Fibroblast of skin of left quadriceps (primary cell): ENCODE measurements around the gene GDF10.

Experiments used
- DNase-seq, 2 experiments: peaks; one replicate each; pipeline ENCODE4 v3.0.0-alpha.2; 2013; ENCODE audit warnings: low read depth in 2 of 2

Gene GDF10

DNA sequence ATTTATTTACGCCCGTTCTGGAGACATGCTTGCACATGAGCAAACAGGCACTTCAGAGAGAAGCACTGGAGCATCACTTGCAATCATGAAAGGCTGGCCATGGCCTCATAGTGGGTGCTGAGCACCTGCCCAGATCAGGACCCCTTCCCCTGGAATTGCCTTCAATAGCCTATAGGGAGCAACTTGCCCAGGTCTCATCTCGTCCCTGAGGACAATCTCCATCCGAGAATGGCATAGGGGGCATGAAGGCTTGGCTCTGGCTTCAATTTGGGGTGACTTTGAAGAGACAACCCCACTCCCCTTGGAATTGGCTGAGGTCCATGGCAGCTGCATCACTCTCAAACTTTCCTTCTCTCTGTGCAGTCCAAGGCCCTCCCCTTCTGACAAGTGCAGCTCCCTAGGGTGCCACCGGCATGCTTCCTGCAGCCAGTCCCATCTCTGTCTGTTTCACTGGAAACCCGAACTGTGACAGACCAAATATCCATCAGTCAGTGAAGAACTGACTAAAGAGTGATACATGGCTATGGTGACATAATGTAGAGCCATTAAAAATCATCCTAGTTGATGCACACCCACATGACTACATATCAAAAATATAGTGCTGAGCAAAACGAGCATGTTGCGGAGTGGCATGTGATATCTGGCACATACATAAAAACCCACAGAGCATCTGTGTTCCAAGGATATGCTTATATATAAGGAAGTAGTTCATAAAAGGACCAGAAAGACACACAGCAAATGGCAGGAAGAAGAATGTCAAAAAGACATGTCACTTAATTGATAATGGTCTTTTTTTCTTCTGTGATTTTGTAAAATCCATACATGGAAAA lies 34.7 kb downstream of the GDF10 start:
- DNase-seq = no peak

DNA sequence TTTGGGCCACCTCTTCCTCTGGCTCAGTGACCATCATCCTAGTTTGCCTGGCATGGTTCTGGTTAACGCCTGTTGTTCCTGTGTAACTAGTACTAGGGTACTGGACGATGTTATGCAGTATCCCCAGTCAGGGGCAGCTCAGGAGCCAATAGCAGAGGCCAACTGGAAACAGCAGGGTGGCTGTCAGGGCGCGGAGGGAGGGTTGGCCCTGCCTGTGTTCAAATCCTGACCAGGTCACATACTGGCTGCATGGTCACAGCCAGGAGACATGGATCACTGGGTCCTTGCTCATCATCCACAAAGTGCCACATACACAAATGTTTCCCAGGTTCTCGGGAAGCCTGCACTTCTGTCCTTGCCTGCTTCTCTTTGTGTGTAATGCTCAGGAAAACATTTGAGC lies 35.9 kb downstream of the GDF10 start:
- no peak for DNase-seq

DNA sequence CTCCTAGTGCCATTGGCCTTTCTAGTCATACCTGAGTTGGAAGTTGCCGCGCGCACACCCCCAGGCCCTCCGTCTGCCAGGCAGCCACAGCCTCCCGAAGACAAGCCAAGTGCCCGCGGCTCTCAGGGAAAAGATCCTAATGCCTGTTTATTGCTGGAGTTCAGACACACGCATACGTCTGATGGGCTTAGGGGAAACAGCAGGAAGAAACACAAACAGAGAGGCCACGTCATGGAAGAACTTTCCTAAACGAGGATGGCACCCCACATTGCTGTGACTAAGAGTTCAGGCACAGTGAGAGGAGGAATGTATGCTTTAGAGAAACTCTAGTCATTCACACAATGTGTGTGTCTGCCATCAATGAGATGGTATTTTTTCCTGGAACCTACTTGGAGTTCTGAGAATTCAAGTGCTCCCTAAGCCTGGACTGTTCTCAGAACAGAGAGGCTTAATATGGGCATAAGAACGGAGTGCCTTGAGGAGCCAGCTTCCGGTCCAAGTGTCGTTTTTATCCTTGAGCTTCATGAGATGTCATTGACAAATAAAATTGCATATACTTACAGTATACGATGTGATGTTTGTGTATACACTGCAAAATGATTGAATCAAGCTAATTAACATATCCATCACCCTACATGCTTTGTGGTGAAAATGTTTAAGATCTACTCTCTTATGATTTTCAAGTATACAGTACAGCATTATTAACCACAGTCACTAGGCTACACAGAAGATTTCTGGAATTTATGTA lies 36.6 kb downstream of the GDF10 start:
- DNase-seq = no peak

DNA sequence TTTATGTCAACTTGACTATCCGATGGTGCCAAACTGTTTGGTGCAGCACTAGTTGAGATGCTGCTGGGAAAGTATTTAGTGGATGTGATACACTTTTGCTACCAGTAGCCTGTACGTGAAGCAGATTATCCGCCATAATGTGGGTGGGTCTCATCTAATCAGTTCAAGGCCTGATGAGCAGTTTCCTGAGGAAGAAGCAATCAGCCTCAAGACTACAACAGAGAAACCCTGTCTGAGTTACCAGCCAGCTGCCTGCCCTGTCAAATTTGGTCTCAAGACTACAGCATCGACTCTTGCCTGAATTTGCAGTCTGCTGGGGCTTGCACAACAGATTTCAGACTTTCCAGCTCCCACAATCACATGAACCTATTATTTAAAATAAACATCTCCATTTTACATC lies 37.3 kb downstream of the GDF10 start:
- no peak for DNase-seq

DNA sequence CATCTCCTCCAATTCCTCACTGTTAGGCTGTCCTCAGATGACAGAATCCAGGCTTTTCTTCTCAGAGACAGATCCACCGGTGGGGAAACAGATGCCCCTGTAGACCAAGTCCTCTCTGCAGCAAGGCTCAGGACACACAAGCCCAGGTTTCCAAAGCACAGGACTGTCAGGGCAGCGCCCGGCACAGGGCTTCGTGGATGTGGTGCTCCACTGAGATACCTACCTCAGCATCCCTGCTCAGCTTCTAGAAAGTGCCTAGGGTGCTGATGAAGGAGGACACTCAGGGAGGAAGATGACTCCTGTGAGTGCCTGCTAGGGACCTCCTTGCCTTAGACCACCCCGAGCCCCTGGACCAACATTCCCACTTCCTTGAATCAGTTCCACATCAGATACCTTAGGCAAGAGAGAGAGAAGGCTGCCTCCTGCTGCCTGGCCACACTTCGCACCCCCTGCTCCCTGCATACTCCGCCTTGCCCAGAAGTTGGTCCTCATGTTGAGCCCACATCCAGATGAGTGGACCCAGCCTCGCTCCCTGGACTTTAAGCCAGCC lies 39.3 kb downstream of the GDF10 start:
- no peak for DNase-seq

DNA sequence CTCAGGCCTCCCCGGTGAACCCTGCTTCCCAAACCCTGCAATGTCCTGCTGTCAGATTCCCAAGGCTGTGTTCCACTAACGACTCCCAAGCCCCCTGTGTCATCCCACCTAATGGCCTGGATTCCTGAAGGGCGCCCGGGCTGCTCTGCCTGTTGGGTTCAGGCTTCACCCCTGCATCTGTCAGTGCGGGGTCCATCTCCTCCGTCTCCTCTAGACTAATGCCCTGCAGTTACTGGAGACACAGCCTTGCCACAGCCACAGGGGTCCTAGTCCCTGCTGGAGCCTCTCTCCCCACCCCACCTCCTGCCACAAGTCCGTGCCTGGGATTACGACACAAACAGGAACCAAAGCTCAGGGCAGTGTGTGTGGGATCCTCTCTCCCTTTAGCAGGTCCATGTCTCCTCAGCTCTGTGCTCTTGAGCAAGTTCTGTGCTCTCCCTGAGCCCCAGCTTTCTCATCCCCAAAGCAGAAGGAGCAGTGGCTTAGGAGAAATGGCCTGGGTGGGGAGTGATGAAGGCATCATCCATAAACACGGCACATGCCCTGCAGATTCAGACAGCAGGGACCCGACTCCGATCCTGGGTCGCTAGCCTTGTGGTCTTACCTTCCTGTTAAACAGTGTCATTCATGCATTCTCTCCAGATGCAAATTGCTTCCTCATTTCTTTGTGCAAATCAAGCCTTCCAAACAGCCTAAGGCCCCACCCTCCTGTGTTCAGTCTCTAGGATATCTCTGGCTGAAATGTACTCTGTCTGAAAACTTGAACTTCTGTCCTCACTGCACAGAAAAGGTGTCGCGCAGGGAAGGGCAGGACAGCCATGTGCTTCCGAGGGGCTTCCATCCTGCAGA lies 40.0 kb downstream of the GDF10 start:
- no peak for DNase-seq

DNA sequence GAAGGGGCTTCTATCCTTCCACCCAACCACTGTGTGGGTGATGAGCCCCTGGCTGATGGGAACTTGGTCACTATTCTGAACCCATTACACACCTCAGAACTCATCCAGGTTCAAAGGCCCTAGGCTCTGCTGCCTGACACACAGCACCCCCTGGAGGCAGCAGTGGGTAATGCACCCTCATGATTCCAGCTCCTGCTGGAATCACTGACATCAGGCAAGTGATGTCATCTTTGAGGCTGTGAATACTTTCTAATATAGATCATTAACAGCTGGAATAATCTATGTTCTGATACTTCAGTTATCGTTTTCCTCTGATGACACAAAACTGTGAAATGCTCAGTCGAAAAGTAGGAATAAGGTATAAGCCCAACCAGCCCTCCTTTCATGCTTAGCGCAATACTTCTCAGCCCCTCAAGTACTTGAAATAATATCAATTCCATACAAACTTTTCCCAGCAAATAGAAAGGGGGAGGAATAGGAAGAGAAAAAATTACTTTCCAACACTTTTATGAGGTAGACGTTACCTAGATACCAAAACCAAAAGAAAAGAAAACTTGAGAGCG lies 40.7 kb downstream of the GDF10 start:
- peak; percentile 20 to 24 for DNase-seq

DNA sequence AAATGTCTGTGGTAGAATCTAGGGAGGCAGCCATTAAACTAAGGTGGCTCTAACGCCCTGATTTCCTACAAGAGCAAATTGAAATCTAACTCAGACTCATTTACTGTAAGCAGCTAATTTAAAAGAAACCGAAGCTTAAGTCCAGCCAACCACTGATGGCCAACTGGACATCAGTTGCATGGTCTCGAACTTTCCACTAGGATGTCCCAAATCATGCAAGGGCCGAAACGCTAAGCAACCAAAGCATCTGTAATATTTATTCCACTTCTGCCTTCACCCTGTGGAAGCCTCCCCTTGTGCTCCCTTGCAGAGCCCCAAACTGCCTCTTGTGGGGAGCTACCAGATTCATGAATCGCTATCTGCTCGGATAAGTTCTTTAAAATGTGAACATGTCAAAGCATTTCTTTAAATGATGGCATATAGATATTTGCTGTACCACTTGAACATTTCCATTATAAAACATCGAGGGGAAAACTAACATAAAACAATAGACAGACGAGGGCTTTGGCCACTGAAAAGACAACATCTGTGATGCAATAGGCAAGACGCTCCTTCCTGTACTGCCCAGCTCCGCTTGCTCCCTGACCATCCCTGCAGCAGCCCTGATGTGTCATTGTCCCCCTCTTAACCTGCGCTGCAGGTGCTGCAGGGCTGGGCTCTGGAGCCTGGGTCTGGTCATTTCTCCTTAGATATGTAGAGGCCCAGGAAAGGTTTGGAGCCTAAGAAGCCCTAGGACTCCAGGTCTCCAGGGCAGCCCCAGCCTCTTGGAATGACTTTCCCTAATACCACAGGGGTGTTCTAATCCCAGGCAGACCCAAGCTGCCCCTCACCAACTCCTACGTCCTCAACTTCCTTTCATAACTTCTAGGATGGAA lies 45.2 kb downstream of the GDF10 start:
- no peak for DNase-seq

DNA sequence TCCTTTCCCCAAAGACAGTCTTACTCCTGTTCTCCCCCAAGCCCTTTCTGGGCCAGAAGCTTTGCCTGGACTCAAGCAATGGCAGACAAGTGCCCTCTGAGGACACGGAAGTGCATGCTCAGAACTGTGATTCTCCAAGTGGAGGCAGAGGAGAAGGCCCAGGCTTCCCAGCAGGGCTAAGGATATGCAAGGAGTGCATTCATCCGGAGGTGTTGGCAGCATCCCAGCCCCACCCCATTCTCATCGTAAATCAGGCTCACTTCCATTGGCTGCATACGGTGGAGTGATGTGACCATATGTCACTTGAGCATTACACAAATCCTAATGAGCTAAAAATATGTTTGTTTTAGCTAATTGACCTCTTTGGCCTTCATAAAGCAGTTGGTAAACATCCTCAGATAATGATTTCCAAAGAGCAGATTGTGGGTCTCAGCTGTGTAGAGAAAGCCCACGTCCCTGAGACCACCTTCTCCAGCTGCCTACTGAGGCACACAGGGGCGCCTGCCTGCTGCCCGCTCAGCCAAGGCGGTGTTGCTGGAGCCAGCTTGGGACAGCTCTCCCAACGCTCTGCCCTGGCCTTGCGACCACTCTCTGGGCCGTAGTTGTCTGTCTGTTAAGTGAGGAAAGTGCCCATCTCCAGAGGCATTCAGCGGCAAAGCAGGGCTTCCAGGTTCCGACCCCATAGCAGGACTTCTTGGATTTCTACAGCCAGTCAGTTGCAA lies 46.7 kb downstream of the GDF10 start:
- no peak for DNase-seq

DNA sequence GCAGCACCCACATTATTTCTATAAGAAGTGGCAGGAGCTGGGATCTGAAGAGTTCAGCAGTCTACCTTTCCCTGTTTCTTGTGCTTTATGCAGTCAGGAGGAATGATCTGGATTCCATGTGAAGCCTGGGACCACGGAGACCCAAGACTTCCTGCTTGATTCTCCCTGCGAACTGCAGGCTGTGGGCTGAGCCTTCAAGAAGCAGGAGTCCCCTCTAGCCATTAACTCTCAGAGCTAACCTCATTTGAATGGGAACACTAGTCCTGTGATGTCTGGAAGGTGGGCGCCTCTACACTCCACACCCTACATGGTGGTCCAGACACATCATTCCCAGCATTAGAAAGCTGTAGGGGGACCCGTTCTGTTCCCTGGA lies 47.3 kb downstream of the GDF10 start:
- no peak for DNase-seq

DNA sequence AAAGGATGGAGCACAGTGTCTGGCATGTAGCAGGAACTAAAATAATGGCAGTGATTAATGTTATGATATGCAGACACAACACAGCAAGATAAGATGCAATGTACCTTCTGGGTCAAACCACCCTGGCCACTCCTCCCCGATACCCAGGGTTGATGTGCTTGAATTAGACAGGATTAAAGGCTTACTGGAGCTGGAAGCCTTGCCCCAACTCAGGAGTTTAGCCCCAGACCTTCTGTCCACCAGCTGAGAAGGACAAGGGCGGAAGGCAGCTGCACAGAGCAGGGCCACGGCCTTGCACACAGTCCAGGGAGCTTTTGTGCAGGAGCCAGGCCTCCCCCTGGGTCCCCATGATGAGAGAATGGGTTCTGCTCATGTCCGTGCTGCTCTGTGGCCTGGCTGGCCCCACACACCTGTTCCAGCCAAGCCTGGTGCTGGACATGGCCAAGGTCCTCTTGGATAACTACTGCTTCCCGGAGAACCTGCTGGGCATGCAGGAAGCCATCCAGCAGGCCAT lies 48.2 kb downstream of the GDF10 start, which contains the start of gene RBP3:
TSS of gene RBP3 (plus strand) at position 226 of the 514 bp plus-strand sequence. CDS start at position 348, 122 bp downstream.
- no peak for DNase-seq

DNA sequence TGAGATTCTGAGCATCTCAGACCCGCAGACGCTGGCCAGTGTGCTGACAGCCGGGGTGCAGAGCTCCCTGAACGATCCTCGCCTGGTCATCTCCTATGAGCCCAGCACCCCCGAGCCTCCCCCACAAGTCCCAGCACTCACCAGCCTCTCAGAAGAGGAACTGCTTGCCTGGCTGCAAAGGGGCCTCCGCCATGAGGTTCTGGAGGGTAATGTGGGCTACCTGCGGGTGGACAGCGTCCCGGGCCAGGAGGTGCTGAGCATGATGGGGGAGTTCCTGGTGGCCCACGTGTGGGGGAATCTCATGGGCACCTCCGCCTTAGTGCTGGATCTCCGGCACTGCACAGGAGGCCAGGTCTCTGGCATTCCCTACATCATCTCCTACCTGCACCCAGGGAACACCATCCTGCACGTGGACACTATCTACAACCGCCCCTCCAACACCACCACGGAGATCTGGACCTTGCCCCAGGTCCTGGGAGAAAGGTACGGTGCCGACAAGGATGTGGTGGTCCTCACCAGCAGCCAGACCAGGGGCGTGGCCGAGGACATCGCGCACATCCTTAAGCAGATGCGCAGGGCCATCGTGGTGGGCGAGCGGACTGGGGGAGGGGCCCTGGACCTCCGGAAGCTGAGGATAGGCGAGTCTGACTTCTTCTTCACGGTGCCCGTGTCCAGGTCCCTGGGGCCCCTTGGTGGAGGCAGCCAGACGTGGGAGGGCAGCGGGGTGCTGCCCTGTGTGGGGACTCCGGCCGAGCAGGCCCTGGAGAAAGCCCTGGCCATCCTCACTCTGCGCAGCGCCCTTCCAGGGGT lies 48.9 kb downstream of the GDF10 start:
- no peak for DNase-seq

DNA sequence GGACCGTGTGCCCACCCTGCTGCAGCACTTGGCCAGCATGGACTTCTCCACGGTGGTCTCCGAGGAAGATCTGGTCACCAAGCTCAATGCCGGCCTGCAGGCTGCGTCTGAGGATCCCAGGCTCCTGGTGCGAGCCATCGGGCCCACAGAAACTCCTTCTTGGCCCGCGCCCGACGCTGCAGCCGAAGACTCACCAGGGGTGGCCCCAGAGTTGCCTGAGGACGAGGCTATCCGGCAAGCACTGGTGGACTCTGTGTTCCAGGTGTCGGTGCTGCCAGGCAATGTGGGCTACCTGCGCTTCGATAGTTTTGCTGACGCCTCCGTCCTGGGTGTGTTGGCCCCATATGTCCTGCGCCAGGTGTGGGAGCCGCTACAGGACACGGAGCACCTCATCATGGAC lies 49.5 kb downstream of the GDF10 start:
- no peak for DNase-seq

DNA sequence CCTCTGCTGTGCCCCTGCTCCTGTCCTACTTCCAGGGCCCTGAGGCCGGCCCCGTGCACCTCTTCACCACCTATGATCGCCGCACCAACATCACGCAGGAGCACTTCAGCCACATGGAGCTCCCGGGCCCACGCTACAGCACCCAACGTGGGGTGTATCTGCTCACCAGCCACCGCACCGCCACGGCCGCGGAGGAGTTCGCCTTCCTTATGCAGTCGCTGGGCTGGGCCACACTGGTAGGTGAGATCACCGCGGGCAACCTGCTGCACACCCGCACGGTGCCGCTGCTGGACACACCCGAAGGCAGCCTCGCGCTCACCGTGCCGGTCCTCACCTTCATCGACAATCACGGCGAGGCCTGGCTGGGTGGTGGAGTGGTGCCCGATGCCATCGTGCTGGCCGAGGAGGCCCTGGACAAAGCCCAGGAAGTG lies 50.0 kb downstream of the GDF10 start:
- no peak for DNase-seq

DNA sequence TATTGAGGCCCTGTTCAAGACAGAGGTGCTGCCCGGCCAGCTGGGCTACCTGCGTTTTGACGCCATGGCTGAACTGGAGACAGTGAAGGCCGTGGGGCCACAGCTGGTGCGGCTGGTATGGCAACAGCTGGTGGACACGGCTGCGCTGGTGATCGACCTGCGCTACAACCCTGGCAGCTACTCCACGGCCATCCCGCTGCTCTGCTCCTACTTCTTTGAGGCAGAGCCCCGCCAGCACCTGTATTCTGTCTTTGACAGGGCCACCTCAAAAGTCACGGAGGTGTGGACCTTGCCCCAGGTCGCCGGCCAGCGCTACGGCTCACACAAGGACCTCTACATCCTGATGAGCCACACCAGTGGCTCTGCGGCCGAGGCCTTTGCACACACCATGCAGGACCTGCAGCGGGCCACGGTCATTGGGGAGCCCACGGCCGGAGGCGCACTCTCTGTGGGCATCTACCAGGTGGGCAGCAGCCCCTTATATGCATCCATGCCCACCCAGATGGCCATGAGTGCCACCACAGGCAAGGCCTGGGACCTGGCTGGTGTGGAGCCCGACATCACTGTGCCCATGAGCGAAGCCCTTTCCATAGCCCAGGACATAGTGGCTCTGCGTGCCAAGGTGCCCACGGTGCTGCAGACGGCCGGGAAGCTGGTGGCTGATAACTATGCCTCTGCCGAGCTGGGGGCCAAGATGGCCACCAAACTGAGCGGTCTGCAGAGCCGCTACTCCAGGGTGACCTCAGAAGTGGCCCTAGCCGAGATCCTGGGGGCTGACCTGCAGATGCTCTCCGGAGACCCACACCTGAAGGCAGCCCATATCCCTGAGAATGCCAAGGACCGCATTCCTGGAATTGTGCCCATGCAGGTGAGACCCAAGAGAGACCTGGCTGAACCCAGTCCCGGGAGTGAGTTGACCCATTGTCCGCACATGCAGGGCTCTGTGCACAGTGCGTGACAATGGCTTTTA lies 51.0 kb downstream of the GDF10 start:
- no peak for DNase-seq

DNA sequence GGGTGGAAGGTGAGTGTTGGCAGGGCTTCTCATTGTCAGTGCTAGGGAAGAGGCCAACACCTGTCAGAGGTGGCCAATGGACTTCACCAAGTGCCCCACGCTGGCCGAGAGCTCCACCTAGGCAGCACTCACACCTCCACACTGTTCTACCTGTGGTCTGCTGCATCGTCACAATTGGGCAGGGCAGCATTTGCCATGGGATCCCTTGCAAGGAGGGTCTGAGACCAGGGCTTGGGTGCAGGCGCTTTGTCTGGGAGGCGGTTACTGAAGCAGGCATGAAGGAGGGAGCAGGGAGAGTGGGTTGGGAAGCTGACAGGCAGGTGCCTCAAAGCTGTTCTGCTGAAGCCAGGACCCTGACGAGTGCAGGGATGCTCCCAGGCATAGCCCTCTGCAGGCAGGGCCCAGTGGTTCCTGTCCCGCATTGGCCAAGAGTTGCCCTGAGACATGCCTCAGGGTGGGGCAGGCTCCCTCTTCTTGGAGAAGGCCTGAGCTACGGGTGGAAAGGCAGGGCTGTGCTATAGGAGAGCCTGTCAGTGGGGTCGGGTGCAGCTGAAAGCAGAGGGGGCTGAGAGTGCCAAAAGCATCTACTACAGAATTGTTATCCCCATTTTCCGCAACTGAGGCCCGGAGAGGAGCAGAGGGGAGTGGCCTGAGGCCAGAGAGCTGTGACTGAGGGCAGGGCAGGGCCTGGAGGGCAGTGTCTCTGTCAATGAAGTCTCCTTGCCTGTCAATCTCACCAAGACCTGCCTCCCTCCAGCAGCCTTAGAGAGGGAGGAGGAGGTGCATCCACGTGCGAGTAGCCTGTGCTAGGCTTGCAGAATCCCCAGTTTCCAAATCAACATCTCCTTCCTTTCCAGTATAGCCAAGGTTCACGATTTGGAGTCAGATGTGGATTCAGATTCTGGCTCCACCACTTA lies 52.2 kb downstream of the GDF10 start:
- DNase-seq = no peak

DNA sequence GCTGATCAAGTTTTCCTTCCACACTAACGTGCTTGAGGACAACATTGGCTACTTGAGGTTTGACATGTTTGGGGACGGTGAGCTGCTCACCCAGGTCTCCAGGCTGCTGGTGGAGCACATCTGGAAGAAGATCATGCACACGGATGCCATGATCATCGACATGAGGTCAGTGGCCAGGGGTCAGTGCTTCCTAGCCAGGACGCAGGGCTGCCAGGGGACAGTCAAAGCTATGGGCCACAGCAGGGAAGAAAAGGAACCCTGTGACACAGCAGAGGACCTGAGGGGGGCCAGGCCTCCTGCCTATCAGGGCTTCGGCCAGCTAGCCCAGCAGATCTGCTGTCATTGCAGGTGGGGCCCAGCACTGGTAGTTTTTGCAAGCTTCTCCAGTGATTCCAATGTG lies 53.4 kb downstream of the GDF10 start:
- no peak for DNase-seq
